COLO668 (cell line): ENCODE data around the gene DHRS12.

Source experiments
- DNase-seq: peaks from one replicate; lab custom pipeline; 2025; ENCODE audit not compliant: unreplicated experiment; lab: John Stamatoyannopoulos, UW

DHRS12 gene, protein sequence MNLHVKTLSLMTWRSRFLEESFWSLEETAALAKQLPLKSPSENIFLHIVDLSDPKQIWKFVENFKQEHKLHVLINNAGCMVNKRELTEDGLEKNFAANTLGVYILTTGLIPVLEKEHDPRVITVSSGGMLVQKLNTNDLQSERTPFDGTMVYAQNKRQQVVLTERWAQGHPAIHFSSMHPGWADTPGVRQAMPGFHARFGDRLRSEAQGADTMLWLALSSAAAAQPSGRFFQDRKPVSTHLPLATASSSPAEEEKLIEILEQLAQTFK

DNA sequence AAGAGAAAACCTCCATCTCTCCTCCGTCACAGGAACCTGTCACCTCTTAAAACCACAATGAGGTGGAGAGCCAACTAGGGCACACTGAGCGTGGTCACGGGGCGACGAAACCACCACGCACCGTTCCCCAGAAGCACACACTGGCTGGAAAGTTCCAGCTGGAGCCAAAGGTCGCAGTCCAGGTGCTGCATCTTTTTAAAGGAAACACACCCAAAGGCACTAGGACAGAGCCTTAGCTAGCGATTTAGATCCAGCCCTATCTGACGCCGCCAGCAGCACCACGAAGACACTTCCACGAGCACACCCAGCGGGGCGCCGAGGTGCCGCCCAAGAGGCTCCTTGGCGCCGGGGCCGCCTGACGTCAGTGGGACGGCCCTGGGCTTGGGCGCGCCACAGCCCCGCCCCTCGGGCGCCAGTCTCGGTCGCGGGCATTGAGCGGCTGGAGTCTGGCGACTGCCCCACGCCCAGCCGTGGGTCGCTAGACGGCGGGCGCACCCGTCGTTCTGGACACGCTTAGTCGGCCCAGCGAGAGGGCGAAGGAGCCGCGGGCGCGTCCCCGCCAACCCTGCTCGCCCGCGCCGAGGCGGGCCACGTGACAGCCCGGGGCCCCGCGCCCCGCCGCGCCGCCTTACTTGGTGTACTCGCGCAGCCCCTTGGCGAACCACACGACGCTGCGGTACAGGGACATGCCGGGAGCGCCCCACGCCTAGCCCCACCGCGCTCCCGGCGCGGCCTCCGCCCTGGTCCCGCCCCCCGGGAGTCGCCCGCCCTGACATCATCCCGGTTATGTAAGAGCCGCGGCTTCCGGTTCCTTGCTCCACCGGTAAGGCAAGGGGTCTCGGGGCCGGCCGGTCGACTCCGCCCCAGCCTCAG lies at the start of gene DHRS12:
Gene DHRS12, minus strand, starts transcription at position 742 of the 873 bp plus-strand sequence. CDS start 4,504 bp downstream, outside the sequence.
- peak; percentile 99 for DNase-seq

DNA sequence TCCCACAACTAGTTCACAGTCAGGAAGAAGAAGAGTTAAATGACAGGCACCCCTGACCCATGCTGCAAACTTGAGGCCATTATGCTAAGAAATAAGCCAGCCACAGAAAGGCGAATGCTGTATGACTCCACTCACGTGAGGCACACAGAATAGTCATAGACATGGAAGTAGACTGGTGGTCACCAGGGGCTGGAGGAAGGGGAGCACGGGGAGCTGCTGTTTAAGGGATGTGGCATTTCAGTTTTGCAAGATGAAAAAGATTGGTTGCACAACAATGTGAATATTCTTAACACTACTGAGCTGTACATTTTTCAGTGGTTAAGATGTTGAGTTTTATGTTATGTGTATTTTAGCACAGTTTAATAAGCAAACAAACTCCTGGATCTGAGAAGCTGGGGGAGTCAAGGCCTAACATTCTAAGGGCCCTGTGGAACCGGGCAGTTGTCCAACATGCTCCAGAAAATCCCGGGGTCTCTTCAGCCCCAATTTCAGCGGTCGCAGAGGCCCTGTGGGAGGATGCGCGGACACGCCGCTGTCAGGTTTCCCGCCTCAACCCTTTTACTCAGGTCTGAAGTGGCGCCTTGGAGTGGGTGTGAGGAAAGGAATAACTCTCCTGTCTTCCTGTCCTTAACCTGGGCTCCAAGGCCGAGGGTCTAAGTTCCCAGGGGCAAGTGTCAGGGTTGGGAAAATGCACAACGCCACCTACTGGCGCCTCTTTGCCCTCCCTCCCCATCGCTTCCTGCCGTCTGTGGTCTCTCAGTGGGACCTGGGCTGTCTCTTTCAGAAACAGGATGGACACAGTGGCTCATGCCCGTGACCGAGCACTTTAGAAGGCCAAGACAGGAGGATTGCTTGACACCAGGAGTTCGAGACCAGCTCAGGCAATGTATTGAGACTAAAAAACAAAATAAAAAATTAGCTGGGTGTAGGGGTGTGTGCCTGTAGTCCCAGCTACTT lies 45.5 kb upstream of the DHRS12 start:
- peak; percentile 62 for DNase-seq

DNA sequence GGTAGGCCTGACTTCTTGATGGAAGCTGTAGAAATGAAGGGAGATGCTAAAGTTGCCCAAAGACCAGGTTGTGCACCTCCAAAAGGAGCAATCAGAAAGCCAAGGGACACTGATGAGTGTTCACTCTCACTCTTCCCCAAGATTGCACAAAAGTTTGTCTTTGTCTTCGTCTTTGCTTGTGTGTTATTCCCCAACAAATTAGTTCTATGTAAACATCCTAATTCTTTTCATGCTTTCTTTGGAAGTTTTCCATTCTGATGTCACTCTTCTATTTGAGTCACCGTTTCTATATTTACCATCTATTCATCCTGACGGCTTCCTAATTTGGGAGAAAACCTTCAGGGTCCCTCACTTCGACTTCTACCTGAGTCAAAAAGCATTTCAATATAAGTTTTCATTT lies 44.7 kb upstream of the DHRS12 start:
- no peak for DNase-seq

DNA sequence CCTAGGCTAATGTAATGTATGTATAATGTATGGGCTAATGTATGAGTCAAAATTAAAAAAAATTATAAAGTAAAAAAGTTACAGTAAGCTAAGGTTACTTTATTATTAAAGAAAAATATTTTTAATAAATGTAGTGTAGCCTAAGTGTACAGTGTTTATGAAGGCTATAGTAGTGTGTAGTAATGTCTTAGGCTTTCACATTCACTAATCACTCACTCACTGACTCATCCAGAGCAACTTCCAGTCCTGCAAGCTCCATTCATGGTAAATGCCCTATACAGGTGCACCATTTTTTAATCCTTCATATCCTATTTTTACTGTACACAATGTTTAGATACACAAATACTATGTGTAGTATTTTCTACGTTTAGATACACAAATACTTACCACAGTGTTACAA lies 42.8 kb upstream of the DHRS12 start:
- no peak for DNase-seq

DNA sequence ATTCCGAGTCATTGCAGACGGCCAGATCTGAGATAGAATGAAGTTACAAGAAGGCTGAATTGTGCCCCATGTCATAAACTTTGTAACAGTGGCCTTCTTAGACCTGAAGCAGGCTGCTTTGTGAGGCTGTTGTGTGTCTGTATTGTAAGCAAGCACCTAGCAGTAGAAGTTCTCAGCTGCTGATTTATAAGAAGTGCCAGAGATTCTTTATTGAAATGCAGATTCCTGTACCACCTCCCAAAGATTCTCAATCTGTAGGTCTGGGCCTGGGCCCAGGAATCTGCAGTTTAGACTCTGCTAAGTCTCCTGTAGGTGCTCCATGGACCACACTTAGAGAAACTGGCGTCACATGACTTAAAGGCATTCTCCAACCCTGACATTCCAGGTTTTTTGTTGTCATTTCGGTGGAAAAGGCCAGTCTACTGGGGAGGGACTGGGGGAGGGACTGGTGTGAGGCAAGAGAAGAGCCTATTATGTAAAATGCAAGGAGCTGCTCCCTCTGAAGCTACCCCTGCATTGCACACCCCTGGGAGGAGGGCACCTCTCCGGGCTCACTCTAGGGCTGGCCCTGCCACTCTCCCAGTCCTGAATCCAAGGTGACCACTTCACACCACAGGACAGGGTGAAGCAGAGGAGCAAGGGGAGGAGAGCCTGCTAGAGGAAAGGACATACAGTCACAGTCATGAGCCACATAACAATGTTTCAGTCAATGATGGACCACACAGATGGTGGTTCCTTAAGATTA lies 41.8 kb upstream of the DHRS12 start:
- DNase-seq, result no peak

DNA sequence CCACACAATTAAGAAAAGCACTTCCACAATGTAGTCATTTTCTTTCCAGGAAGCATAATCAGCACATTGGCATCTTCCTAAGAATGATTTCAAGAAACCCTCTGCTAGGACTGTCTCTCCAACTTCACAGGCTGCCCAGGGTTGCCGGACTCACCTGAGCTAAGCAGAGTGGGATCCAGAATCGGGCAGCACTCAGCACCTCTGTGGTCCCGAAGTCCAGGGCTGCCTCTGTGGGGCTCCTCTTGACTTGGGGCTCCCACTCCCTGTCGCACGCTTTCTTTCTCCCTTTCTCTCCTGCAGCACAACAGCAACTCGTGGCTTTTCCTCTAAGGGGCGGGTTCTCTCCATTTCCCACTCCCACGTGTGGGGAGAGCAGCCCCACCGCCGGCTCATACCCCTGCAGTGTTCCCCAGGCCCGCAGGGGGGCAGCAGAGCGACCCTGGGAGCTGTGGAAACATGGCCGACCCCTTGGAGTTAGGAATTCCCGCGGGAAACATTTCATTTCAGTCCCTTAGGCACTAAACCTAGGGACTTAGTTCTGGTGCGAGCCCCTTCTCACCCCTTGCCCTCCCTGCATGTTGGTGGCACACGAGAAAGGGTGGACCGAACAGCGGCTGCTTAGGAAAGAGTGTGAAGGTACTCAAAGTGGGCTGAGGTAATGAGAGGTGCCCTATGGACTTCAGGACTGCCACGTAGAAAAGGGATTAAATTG lies 41.1 kb upstream of the DHRS12 start, which contains the start of gene TMEM272:
Gene TMEM272, minus strand, starts transcription at position 316 of the 712 bp plus-strand sequence. CDS start 6,647 bp downstream, outside the sequence.
- DNase-seq, result peak; percentile 75

DNA sequence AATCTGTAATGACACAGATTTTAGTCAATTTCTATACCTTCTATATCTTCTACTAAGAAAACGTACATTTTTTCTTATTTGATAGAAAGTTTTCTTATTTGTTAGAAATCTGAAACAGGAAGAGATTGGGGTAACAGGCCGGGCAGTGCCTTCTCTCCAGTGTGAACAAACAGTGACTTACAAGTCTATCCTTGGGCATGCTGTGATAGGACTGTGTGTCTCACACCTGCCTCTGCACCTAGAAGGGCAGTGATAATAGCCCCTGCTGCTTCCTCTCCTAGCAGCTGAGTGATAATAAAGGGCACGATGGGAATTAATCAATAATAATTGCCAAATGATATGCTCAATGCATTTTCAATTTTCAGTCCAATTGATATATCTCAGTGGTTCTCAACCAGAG lies 39.6 kb upstream of the DHRS12 start:
- no peak for DNase-seq

DNA sequence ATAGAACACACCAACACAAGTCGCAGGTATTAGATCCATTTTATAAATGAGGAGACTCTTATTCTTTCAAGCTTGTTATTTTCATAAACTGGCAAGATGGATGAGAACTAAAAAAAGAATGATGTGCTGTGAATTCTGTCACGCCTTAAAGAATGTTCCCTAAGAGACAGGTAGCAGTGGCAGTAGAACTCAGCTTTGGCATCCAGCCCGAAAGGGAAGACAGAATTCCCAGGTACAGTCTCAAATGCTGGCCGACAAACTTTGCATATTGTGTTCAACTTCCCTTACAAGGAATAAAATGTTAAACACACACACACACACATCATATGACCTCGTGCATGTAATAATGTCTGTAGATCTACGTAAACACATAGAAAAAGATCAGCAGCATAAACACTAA lies 37.8 kb upstream of the DHRS12 start:
- DNase-seq, result no peak

DNA sequence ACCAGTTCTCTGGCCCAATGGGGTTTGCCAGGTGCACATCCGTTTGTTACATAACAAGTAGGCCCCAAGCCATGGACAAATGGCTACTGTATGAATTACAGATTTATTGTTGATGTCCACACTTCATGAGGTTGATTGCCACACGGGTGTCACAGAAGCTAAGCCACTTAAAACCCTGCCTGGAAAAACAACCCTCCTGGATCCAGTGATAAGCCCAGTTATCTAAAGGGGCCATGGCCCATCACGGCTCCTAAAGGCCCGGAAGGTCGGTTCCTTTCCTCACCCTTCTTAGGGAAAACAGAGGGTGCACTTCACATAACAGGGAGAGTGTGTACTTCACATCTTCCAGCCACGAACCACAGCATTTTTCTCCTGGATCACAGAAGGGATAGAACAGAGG lies 37.0 kb upstream of the DHRS12 start:
- DNase-seq, result no peak

DNA sequence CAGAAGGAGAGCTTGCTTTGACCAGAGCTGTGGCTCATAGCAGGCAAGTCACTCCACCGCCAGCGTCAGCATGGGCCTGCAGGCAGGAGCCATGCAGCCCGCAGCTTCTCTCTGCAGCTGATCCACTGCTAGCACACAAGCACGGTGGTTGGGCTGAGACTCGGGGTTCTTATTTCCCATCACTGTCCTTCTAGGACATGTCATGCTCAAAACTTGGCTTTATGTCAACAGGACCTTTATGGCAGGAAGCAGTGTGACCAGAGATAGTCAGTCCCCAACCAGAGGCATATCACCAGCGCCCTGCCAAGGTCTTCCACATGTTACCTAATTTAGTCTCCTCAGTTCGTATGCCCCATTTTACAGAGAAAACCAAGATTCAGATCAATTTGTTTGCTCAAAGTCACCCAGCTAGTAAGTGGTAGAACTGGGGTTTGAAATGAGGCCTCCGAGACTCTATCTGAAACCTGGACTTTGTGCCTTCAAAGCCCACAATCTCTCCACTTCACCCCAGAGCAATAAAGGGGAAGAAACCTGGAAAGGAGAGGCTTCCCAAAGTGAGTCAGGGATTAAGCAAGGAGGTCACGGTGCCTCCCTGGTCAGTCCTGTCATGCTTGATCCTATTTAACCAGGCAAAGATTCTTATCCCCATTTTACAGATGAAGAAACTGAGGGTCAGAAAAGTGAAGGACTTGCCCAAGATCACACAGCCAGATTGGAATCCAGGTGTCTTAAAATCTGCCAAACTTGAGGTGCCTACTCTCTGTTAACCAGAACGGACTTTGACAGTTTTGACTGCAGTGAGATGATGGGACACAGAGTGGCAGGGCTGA lies 36.0 kb upstream of the DHRS12 start:
- no peak for DNase-seq

DNA sequence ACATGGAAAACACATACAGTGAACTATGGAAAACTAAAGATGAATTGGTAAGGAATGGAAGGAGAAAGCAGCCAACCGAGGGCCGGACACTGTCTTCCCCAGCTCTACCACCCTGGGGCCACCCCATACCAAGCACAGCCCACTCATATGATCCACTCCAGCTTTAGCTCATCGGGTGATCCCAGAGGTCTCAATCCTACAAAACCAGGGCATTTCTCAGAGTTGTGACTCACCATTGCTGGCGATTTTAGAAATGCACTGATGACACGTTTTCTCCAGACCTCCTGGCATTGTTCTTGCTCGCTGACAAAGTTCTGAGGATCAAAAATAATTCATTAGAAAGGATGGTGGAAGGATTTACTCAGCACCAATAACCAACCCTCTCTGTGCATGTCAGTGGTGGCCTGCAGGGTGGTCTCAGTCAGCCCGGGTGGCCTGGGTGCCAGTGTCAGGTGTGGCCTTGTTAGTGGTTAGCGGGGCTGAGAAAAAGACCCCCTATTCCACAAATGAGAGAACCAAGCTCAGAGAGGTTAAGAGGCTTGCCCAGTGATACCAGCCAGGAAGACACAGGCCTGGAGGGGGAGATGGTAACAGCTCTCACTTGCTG lies 34.4 kb upstream of the DHRS12 start:
- DNase-seq, result no peak

DNA sequence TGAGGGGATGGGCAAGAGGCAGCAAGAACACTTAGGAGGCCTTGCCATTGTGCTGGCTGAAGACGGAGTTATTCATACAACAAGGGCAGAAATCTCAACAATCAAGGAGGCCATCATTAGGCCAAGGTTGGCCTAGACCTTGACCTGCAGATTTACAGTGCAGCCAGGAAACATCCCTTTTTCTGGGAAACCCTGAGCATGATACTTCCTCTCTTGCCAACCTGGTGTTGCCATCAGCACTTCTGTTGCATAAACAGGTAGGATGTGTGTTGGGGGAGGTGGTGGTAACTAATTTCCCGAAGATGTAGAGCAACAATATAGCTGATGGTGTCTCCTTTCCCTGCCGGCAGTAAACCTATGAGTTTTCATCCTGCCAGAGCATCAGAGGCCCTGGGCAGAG lies 33.1 kb upstream of the DHRS12 start:
- DNase-seq, result no peak

DNA sequence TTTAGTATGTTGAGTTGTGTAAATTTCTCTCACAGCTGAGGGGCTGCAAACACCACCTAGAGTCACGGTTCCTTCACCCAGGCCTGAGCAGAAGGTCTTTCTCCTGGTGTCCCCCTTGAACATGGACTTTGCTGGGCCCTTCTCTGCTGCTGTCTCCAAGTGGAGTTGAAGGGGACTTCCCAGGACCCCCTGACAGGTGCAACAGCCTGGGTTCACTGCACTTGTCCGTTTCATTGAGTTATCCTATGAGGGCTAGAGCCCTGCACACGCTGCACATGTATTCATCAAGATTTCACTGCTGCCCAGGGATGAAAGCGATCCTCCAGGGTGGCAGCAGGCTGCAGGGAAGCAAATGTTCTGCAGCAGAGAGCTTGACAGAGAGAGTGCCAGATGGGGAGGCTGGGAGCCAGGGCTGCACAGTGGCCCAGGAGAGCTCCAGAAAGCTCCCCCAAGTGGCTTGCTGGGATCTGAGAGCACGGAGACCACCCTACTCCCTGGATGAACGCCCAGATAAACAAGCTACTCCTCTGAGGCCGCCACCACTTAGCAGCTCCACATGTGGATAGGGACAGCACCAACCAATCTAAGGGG lies 30.7 kb upstream of the DHRS12 start:
- DNase-seq, result no peak

DNA sequence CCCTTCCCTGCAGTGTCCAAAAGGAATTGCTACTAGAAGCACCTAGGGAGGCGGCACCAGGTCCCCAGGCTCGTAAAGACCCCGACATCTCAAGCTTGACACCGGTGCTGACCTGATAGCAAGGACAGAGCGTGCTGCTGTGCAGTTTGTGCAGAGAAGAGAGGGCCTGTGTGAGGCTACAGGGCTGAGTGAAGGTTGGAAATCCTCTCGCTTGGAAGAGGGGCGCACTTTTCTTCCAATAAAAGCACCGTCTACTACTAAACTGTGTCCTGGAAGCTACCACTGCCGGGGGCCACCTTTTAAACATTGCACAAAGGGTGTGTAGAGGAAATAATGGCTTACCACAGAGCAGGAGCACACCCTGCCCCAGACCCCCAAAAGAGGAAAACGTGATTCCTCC lies 30.0 kb upstream of the DHRS12 start:
- no peak for DNase-seq

DNA sequence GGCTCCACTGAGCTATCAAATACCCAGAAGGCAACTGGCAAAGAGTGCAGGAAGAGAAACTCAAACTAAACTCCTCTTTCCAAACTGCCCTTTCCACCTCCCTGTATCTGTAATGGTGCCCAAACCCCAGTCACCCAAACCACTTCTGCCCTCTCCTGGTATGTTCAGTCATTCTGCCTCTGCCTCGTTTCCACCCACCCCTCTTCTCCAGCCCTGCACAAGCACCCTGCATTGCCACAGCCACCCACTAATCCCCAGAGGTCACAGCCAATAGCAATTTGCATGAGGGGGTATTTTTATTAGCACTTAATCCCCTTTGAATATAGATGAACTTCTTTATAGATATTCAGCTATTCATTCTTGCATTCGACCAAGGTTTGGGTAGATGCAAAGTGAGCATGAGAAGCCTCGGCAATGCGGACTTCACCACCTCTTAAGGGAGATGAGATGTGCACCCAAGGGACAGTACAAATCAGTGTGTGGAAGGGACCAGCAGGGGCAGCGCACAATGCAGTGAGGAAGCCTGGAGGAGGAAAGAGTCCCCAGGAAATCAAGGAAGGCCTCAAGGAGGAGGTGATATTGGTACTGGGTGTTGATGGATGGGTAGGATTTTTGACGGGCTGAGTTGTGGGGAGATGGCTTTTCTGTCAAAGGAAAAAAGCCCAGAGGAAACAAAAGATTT lies 28.6 kb upstream of the DHRS12 start:
- peak; percentile 37 for DNase-seq

DNA sequence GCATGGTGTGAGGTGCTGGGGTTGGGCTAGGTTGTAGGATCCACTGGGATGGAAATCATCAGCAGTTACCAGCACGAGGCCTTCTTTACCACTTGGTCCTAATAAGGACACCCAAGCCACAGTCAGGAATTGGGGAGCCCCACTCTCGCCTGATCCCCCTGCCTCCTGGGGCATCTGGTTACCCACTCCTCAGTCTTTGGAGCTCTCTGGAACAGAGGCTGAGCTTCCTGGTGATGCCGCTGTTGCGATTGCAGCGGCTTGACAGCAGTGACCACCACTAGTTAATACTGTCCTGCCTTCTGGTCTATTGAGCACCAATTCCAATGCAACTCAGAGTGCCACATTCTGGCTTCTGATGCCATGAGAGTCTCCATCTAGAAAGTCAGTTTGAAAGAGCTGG lies 27.6 kb upstream of the DHRS12 start:
- DNase-seq, result no peak

DNA sequence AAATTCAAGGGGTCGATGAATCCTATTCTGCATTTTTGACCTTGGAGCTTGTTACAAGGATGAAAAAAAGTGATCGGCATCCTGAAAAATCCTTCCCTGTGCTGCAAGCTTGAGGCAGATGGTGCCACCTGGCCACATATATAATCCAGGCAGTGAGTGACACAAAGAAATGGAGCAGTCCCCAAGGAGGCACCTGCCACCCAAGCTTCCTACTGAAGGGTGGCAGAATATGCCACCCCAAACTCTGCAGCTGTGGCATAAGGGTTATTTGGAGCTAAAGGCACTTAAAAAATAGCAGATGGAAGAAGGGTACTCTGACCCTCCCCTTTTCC lies 25.6 kb upstream of the DHRS12 start:
- no peak for DNase-seq
